H9 (cell line): Measurements from ENCODE around the gene KCTD5. TPM values are rescaled to one million over a fixed set of nuclear protein-coding genes. Genes with fewer than 3 reads are reported as not detected.

ENCODE experiments used
- DNase-seq: peaks from one replicate; pipeline ENCODE4 v3.0.0-alpha.2; 2017
- H2AFZ ChIP-seq: one replicate; pipeline ENCODE4 v1.6.1; 2013; ENCODE audit warnings: mild to moderate bottlenecking, low read length, control low read depth, moderate library complexity
- H2AK5ac ChIP-seq: 2 replicates; pipeline ENCODE4 v1.6.1; 2013; ENCODE audit warnings: low read length, control low read depth, mixed read lengths; ENCODE audit not compliant: insufficient read length
- H2BK120ac ChIP-seq: one replicate; pipeline ENCODE4 v1.6.1; 2013; ENCODE audit warnings: low read depth, mild to moderate bottlenecking, low read length, control low read depth, inconsistent platforms; ENCODE audit not compliant: poor library complexity, severe bottlenecking
- H2BK12ac ChIP-seq: 2 replicates; pipeline ENCODE4 v1.6.1; 2013; ENCODE audit warnings: low read length, control low read depth, mixed read lengths, low read depth; ENCODE audit not compliant: insufficient read length
- H2BK15ac ChIP-seq: 2 replicates; pipeline ENCODE4 v1.6.1; 2013; ENCODE audit warnings: low read depth, low read length, control low read depth
- H2BK20ac ChIP-seq: one replicate; pipeline ENCODE4 v1.6.1; 2013; ENCODE audit warnings: low read depth, mild to moderate bottlenecking, low read length, control low read depth, inconsistent platforms; ENCODE audit not compliant: poor library complexity, severe bottlenecking
- H2BK5ac ChIP-seq: 2 replicates; pipeline ENCODE4 v1.6.1; 2013; ENCODE audit warnings: low read length, control low read depth, mixed read lengths; ENCODE audit not compliant: insufficient read length
- H3K14ac ChIP-seq: 2 replicates; pipeline ENCODE4 v1.6.1; 2013; ENCODE audit warnings: low read length, control low read depth; ENCODE audit not compliant: insufficient read depth
- H3K18ac ChIP-seq: 2 replicates; pipeline ENCODE4 v1.6.1; 2013; ENCODE audit warnings: low read depth, mild to moderate bottlenecking, mixed read lengths, low read length, control low read depth; ENCODE audit not compliant: insufficient read length
- H3K23ac ChIP-seq: 2 replicates; pipeline ENCODE4 v1.6.1; 2013; ENCODE audit warnings: low read length, control low read depth, mixed read lengths, low read depth; ENCODE audit not compliant: insufficient read length
- H3K23me2 ChIP-seq: 2 replicates; pipeline ENCODE4 v1.6.1; 2013; ENCODE audit warnings: low read depth, mild to moderate bottlenecking, mixed read lengths, low read length, control low read depth; ENCODE audit not compliant: insufficient read length, poor library complexity, severe bottlenecking
- H3K27ac ChIP-seq: 2 replicates; pipeline ENCODE4 v1.5.1; 2013; ENCODE audit warnings: low read length, control low read depth, mixed read lengths, low read depth; ENCODE audit not compliant: insufficient read length
- H3K27me3 ChIP-seq: 2 replicates; pipeline ENCODE4 v1.6.1; 2013; ENCODE audit warnings: low read length, control low read depth, inconsistent platforms; ENCODE audit not compliant: insufficient read depth
- H3K4ac ChIP-seq: 2 replicates; pipeline ENCODE4 v1.6.1; 2013; ENCODE audit warnings: low read depth, mild to moderate bottlenecking, control low read depth, inconsistent platforms, low read length, moderate library complexity
- H3K4me1 ChIP-seq: 2 replicates; pipeline ENCODE4 v1.6.1; 2013; ENCODE audit warnings: low read length, control low read depth, inconsistent platforms; ENCODE audit not compliant: insufficient read depth
- H3K4me2 ChIP-seq: 2 replicates; pipeline ENCODE4 v1.6.1; 2013; ENCODE audit warnings: low read length, control low read depth, mixed read lengths; ENCODE audit not compliant: insufficient read length, insufficient read depth
- H3K56ac ChIP-seq: 2 replicates; pipeline ENCODE4 v1.6.1; 2013; ENCODE audit warnings: low read depth, mild to moderate bottlenecking, mixed read lengths, low read length, control low read depth; ENCODE audit not compliant: insufficient read length
- H3K79me1 ChIP-seq: 2 replicates; pipeline ENCODE4 v1.6.1; 2013; ENCODE audit warnings: low read depth, mild to moderate bottlenecking, moderate library complexity, low read length, control low read depth, inconsistent platforms; ENCODE audit not compliant: insufficient read depth, poor library complexity, severe bottlenecking
- H3K79me2 ChIP-seq: 2 replicates; pipeline ENCODE4 v1.6.1; 2013; ENCODE audit warnings: low read length, control low read depth, inconsistent platforms; ENCODE audit not compliant: insufficient read depth
- H3K9ac ChIP-seq: 2 replicates; pipeline ENCODE4 v1.6.1; 2013; ENCODE audit warnings: low read length, control low read depth, mixed read lengths; ENCODE audit not compliant: insufficient read length; ENCODE audit errors: extremely low read depth
- H3K9me3 ChIP-seq: one replicate; pipeline ENCODE4 v1.6.1; 2013; ENCODE audit warnings: low read depth, low read length, inconsistent platforms; ENCODE audit not compliant: control insufficient read depth
- H3T11ph ChIP-seq: one replicate; pipeline ENCODE4 v1.6.1; 2013; ENCODE audit warnings: mild to moderate bottlenecking, low read length, control low read depth, inconsistent platforms
- H4K20me1 ChIP-seq: one replicate; pipeline ENCODE4 v1.6.1; 2013; ENCODE audit not compliant: control insufficient read depth, insufficient read length, insufficient read depth
- H4K5ac ChIP-seq: 2 replicates; pipeline ENCODE4 v1.6.1; 2013; ENCODE audit warnings: low read depth, mild to moderate bottlenecking, mixed read lengths, low read length, control low read depth; ENCODE audit not compliant: insufficient read length
- H4K8ac ChIP-seq: replicated peaks from 2 replicates; pipeline ENCODE4 v1.6.1; 2013; ENCODE audit warnings: low read length, control low read depth, mixed read lengths, low read depth; ENCODE audit not compliant: insufficient read length
- H4K91ac ChIP-seq: 2 replicates; pipeline ENCODE4 v1.6.1; 2013; ENCODE audit warnings: low read depth, mild to moderate bottlenecking, moderate library complexity, mixed read lengths, low read length, control low read depth; ENCODE audit not compliant: insufficient read length
- H3K27ac Mint-ChIP-seq, 3 experiments: 2 replicates in 2 of 3; 3 replicates in 1 of 3; pipeline ENCODE4 v1.8.0; 2020 to 2021; ENCODE audit warnings: mixed read lengths in 3 of 3, mild to moderate bottlenecking in 1 of 3, moderate library complexity in 1 of 3
- H3K27me3 Mint-ChIP-seq: 2 replicates; pipeline ENCODE4 v1.8.0; 2021; ENCODE audit warnings: low read depth, mild to moderate bottlenecking, moderate library complexity, mixed read lengths
- H3K36me3 Mint-ChIP-seq, 3 experiments: 2 replicates in 2 of 3; 3 replicates in 1 of 3; pipeline ENCODE4 v1.8.0; 2020 to 2021; ENCODE audit warnings: low read depth in 3 of 3, mixed read lengths in 3 of 3; ENCODE audit not compliant: insufficient read depth in 1 of 3
- H3K4me1 Mint-ChIP-seq, 2 experiments: 2 replicates each; pipeline ENCODE4 v1.8.0; 2020; ENCODE audit warnings: mixed read lengths in 2 of 2
- H3K4me3 Mint-ChIP-seq, 2 experiments: 2 replicates in 1 of 2; 3 replicates in 1 of 2; pipeline ENCODE4 v1.8.0; 2020 to 2021; ENCODE audit warnings: mild to moderate bottlenecking in 2 of 2, mixed read lengths in 2 of 2, moderate library complexity in 1 of 2
- H3K9me3 Mint-ChIP-seq, 2 experiments: 2 replicates in 1 of 2; 3 replicates in 1 of 2; pipeline ENCODE4 v1.8.0; 2020; ENCODE audit warnings: mild to moderate bottlenecking in 2 of 2, mixed read lengths in 2 of 2, moderate library complexity in 1 of 2
- CTCF ChIP-seq: fragments of 200-600 bp; sonication (generic); conservative IDR thresholded peaks from 3 replicates; pipeline ENCODE4 v1.8.0; 2021; ENCODE audit warnings: antibody characterized with exemption, mild to moderate bottlenecking
- WGBS: extraction: QIAGEN DNeasy Blood & Tissue Kit; methylation state at CpG from one replicate; pipeline ENCODE4 v1.1.7; 2013; ENCODE audit warnings: missing lambda C conversion rate, low lambda C conversion rate, mixed read lengths; ENCODE audit not compliant: insufficient read length; ENCODE audit errors: extremely low coverage; 5-methylcytosine and 5-hydroxymethylcytosine counted together
- total RNA-seq: library from RNA; stranded (reverse); gene quantifications from 2 replicates; pipeline ENCODE4 v1.2.1, GENCODE V29; 2021

KCTD5 gene
- total RNA-seq, 1 experiment from 2014 or later, result 39.9 TPM

DNA sequence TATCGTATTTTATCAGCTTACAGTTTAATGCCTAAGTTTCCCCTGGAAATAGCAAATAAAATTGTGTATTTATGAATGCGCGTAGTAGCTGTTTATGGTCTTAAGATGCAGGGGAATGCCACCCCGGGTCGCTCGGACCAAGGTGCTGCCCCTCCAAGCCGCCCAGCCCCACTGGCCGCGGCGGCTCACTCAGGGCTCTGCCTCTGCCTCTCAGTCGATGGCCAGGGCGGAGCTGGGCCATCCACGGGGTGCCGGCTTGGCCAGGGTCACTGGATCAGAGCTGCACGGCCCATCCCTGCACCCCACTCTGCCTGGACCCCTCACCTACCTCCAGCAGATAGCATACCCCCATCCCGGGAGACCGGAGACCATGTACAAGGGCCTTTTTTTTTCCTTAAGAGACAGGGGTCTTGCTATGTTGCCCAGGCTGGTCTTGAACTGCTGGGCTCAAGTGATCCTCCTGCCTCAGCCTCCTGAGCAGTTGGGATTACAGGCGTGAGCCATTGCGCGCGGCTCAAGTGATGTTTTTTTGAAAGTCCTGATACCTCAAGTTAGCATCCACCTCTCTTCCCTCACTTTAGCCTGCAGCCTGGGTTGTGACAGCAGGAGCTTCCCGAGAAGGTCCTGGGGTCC is 26.7 kb downstream of the KCTD5 start:
- peaks cover 0 to 16% (median 16%) of the 10 kb centered on the region in 3 experiments; a peak in 5 of 7 replicates for H3K36me3 Mint-ChIP-seq
- no peak for TF ChIP-seq CTCF

More for the DNA sequence above, 26.7 kb downstream of the KCTD5 start:
- no peaks in the 10 kb centered on the region for H3K9me3 Mint-ChIP-seq
- Histone ChIP-seq H3K14ac (no peak overlapping the region), H2AFZ (no peak overlapping the region), H4K91ac (no peak overlapping the region), H2BK120ac (no peak overlapping the region), H3T11ph (no peak overlapping the region), H3K79me2 (no peaks in the 10 kb centered on the region), H3K23me2 (no peaks in the 10 kb centered on the region), H2BK12ac (no peak overlapping the region), H3K9ac (no peak overlapping the region), H3K79me1 (no peaks in the 10 kb centered on the region), H4K5ac (no peak overlapping the region), H2BK15ac (no peak overlapping the region), H3K4me1 (no peaks in the 10 kb centered on the region), H3K4me2 (no peak overlapping the region), H3K27ac (no peak overlapping the region), H3K4ac (no peak overlapping the region), H2BK5ac (no peak overlapping the region), H3K27me3 (no peaks in the 10 kb centered on the region), H4K20me1 (no peaks in the 10 kb centered on the region), H3K23ac (no peak overlapping the region), H3K56ac (no peak overlapping the region), H2BK20ac (no peak overlapping the region), H2AK5ac (no peak overlapping the region), H3K18ac (no peak overlapping the region), H4K8ac (no peak overlapping the region), H3K9me3 (no peaks in the 10 kb centered on the region)
- H3K27ac Mint-ChIP-seq, result no peak overlapping the region
- no peak for DNase-seq
- H3K27me3 Mint-ChIP-seq, result no peaks in the 10 kb centered on the region; the same call in 1 of the 2 replicates
- no peaks in the 10 kb centered on the region for H3K4me1 Mint-ChIP-seq
- whole genome bisulfite sequencing, result no CpG with 5 or more reads among the region's 22 CpGs
- H3K4me3 Mint-ChIP-seq, result no peak overlapping the region
